ENCODE results near the gene CRHR2.
"Not testable (repeated sequence)": the region's sequence is repeated elsewhere in the genome, so short reads cannot be mapped to it uniquely, and the experiment has no call there.

Gene CRHR2

DNA sequence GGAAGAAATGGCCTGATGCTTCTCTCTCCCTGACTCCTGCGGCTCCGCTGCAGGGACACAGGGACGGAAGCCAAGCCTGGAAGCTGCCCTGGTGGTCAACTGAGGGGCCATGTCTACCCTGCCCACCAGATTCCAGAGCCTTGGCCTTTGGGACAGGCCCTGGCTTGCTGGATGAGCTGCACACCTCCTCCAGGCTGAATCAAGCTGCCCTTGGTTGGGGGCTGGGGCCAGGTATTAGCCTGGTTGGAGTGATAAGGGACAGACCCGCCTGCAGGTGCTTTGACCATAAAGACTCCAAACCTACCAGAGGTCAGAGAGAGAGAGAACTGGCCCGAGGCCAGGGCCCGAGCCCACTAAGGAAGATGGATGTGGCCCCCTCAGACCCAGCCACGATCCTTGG lies 30.1 kb downstream of the CRHR2 start:
- no peak for DNase-seq

GRCh38 chr7:30650421-30650808 lies 31.8 kb downstream of the CRHR2 start:
- no peak for DNase-seq

DNA sequence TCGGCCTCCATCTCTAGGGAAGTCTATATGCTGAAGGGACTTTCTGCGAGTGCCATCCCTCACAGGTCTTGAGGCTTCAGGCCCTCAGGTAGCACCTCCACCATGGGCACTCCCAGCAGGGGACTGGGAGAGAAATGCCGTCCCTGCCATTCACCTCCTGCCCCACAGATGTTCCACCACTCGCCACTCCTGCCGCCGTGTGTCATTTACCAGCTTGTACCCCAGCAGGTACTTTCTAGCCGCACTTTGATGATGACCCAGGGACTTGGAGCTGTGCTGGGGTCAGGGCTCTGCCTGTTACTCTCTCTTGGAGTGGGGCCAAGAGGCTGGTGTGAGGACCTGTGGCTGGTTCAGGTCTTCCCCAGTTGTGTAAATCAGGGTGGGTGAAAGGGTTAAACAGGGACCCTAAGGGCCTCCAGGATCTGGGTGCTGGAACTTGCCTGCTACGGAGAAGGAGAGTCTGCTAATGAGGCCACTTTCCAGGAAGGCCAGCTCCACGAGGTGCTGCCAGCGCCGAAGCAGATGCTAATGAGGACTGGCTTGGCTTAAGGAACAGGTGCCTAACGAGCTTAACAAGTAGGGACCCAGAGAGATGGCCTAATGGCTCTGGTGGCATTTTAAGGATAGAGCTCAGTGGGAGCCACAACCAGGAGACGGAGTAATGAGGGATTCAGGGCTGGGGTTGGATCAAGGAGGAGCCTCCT lies 32.4 kb downstream of the CRHR2 start:
- no peak for DNase-seq

- DNase-seq, result no peak
Measured at GRCh38 chr7:30648744-30649540, 33.3 kb downstream of the CRHR2 start.

DNA sequence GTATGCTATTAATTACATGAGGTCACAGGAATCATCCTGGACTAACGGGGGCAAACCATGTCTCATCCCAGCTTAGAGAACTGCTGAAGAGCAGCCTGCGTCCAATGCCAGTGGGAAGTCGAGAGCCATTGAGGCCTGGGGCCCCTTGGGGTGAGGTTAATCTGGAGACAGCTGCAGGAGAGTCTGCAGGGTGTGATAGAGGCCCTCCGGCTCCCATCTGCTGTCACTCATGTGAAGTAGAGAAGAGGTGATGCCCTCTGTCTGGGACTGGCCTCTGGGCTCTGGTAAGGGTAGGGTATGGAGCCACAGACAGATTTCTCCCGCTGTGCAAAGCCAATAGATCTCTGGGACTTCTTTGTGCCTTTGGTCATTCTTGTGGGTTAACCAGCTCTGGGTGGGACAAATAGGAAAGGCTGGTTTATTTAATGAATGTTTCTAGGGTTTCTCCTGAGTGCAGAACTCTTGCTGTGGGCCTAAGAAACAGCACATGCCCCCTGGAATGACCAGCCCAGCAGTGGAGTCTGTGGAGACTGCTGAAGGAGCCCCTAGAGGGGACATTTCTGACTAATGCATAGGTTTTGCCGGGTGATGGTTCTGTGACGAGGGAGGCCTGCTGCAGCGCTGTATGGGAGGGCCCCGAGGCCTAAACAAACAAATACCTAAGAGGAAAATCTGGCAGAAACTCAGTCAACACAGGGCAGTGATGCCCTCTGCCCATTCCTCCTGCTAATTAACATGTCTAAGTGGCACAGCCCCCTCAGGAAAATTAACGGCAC lies 34.5 kb downstream of the CRHR2 start:
- DNase-seq, result no peak

DNA sequence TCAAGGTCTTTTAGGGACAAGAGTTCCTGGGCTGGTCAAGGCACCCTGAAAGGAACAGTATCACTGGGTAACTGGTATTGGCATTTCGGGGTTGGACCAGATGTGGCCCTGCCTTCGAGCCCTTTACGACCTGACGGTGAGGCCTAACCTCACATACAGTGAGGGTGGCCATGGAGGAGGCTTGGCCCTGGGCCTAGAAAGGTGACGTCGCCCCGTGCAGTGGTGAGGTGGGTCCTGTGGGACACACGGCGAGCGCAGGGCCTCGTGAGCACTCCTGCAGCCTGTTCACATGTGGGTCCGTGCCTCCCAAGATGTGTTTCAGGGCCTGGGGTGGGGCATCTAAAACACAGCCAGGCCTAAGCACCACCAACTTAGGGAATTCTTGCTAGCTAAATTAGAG lies 36.1 kb downstream of the CRHR2 start:
- no peak for DNase-seq

GRCh38 chr7:30645661-30646060 lies 36.6 kb downstream of the CRHR2 start:
- no peak for DNase-seq

DNA sequence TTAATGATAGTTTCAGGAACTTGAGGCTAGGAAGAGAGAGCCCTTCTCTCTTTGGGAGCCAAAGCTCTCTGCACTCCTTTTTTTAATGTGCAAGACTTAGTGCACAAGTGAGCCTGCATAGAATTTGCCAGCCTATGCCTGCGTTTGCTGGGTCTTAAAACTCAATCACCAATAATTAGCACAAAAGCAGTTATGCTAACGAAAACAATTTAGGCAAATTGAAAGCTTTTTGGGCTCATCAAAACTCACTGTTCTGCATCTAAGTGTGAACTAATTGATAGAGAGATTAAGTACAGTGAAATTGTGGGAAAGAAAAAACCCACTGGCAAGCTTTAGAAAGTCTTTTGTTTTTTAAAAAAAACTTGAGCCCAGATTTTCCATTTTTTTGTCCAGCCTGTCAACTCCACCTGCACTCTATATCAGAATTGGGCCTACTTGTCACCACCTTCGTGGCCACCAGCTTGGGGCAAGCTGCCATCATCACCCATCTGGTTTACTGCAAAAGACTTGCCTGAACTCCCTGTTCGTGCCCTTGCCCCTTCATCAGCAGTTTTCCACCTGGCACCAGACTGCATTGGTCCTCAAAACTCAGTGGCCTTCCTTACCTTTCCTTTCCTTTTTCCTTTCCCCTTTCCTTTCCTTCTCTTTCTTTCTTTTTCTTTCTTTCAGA lies 37.8 kb downstream of the CRHR2 start:
- DNase-seq, result no peak

GRCh38 chr7:30642789-30643188 lies 39.5 kb downstream of the CRHR2 start:
- no peak for DNase-seq

DNA sequence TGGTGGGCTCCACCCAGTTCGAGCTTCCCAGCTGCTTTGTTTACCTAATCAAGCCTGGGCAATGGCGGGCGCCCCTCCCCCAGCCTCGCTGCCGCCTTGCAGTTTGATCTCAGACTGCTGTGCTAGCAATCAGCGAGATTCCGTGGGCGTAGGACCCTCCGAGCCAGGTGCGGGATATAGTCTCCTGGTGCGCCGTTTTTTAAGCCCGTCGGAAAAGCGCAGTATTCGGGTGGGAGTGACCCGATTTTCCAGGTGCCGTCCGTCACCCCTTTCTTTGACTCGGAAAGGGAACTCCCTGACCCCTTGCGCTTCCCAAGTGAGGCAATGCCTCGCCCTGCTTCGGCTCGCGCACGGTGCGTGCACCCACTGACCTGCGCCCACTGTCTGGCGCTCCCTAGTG lies 39.9 kb downstream of the CRHR2 start:
- not testable (repeated sequence) for DNase-seq

DNA sequence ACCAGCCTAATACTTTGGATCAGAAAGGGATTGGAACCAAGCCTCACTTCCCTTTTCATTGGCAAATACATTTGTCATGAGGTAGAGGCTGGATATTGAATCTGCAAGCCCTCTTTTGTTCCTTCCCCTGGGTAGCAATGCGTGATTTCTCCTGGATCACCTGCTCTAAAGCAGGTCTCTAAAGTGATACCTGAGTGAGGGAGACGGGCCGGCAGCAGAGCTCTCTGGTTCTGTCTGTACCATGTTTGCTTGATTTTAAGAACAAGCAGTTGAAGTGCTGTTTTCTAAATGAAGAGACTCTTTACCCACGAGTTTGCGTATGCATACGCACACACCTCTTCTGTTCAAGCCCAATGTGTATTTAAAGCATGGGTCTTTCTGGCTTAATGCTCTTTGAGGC lies 46.5 kb downstream of the CRHR2 start:
- no peak for DNase-seq

- DNase-seq, result no peak
Measured at GRCh38 chr7:30634634-30635201, 47.5 kb downstream of the CRHR2 start.

DNA sequence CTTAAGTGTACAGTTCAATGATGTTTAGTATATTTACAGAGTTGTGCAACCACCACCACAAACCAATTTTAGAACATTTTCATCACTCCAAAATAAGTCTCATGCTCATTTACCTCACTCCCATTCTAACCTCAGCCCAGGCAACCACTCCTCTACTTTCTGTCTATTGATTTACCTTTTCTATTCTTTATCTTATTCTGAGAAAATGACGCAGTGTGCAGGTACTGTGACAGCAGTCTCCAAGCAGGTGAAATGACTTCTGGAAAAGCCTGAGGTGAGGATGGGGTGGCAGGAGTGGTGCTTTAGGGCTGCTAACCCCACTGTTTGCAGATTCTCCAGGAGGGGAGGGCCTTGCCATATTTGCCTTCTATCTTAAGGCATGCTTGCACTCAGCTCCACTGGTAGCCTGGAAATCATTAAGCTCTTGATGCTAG lies 48.0 kb downstream of the CRHR2 start:
- DNase-seq, result no peak

DNA sequence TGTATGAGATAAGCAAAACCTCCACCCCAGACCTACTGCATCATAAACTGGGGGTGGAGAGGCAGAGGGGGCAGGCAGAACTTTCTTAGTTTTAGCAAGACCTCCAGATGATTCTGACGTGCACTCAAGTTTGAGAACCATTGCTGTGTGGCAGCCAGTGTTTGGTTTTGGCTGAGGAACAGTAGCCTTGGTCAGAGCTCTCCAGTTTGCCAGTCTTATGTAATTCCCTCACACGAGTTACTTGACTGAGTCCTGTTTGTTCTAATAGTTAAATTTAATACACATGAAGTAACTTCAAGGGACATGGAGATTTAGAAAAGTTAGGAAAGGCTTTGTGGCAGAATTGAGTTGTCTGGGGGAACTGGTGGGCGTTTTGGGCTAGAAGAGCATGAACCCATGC lies 49.0 kb downstream of the CRHR2 start:
- DNase-seq, result no peak

GRCh38 chr7:30630986-30631385 lies 51.3 kb downstream of the CRHR2 start:
- no peak for DNase-seq

DNA sequence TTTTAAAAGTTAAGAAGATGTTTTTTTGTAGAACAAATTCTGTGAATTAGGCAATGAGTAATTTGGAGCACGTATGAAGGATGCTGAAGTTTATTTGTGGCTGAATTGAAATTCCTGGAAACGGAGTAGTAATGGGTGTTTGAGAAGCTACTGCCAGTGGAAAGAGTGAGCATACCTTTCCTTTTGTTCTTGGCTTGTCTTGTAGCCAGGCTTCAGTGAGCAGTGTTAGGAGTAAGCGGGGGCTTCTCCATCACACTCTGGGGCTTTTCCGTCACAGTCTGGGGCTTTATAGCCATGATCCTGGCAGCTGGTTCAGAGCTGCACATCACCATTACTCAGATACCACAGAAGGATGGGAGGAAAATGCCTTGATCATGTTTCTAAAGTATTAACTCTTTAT lies 55.2 kb downstream of the CRHR2 start:
- no peak for DNase-seq

GRCh38 chr7:30625283-30625682 lies 57.0 kb downstream of the CRHR2 start:
- DNase-seq, result no peak

- DNase-seq, result no peak
Measured at GRCh38 chr7:30618961-30619360, 63.3 kb downstream of the CRHR2 start.

DNA sequence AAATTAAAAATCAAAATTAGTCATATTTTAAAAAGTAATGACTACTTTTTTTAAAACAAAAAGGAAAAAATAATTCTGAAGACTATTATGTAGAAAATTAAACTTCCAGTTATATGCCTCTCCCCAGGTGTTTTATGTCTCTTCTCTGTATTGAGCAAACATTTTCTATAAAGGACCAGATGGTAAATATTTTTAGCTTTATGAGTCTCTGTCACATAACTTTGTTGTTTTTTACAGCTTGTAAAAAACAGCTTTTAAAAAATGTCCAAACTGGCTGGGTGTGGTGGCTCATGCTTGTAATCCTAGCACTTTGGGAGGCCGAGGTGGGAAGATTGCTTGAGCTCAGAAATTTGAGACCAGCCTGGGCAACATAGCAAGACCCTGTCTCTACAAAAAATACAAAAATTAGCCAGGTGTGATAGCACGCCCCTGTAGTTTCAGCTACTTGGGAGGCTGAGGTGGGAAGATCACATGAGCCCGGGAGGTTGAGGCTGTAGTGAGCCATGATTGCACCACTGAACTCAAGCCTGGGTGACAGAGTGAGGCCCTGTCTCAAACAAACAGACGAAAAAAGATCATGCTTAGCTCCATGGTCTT lies 64.1 kb downstream of the CRHR2 start:
- no peak for DNase-seq

GRCh38 chr7:30617359-30617758 lies 64.9 kb downstream of the CRHR2 start:
- DNase-seq, result no peak

DNA sequence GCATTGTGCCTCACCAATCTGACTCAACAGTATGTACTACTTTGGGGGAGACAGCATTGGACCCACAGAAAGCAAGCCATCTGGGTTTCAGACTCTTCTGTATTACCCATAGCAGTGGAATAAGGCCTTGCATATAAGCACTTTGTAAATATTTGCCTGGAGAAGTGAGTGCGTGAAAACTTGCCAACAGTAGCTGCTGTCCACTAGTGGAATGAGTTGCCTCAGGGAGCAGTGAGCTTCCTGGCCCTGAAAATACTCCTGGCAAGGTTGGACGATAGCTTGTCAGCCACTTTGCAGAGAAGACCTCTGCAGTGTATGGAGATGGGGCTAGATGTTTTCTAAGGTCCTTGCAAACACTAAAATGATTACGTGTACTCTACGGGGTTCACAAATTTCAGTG lies 65.9 kb downstream of the CRHR2 start:
- no peak for DNase-seq
